ENCODE measurements around the gene LTBR.
"Not testable (repeated sequence)": the region's sequence is repeated elsewhere in the genome, so short reads cannot be mapped to it uniquely, and the experiment has no call there.

LTBR gene

GRCh38 chr12:6426882-6427671, 43.1 kb downstream of the LTBR start:
- no peaks in the 10 kb centered on the region for H3K36me3 ChIP-seq (ENCODE audit: control insufficient read depth in 2 of 2, insufficient read depth in 1 of 2, low read length in 2 of 2)
- H3K27ac ChIP-seq (ENCODE audit: extremely low read depth, low read depth, low read length), result no peak overlapping the region
- 0 out of 2 replicates have a peak, but pooled peaks cover 4% of the 10 kb centered on the region for H3K4me1 ChIP-seq (ENCODE audit: control insufficient read depth, insufficient read depth, low read length)
- POLR2A ChIA-PET, result interaction anchor here (0.7 kb wide), 1 partner anchor 636 kb away, joined by 3 read pairs; no protein-coding TSS in a partner anchor
- no peak overlapping the region for H3K4me3 ChIP-seq (ENCODE audit: low read depth, low read length)
- CTCF ChIA-PET, result interaction anchor here (0.7 to 5.6 kb wide), 5 partner anchors 35 to 261 kb away, joined by 3 to 73 read pairs (median 7); no protein-coding TSS in a partner anchor
- peak; percentile 69 for TF ChIP-seq ZFHX2 (tag by site-specific recombination; conservative IDR thresholded peaks at IDR 0.05)
- TF ChIP-seq MYNN (tag by site-specific recombination; IDR thresholded peaks at IDR 0.05; ENCODE audit: borderline replicate concordance), result 0 out of 2 replicates have a peak, but pooled peaks have one; percentile 56
- no peak for TF ChIP-seq KLF17 (tag by site-specific recombination; IDR thresholded peaks at IDR 0.05)
- no peak for TF ChIP-seq BCL11B (tag by site-specific recombination; IDR thresholded peaks at IDR 0.05; ENCODE audit: low read depth)
- no peaks in the 10 kb centered on the region for H3K9me3 ChIP-seq (ENCODE audit: control insufficient read depth, insufficient read depth, low read depth, low read length)

GRCh38 chr12:6427796-6428195, 43.8 kb downstream of the LTBR start:
- POLR2A ChIA-PET, result interaction anchor here (0.7 kb wide), 1 partner anchor 637 kb away, joined by 3 read pairs; no protein-coding TSS in a partner anchor
- not testable (repeated sequence) for H3K9me3 ChIP-seq (ENCODE audit: control insufficient read depth, insufficient read depth, low read depth, low read length); H3K36me3 ChIP-seq (ENCODE audit: control insufficient read depth in 2 of 2, insufficient read depth in 1 of 2, low read length in 2 of 2); H3K27ac ChIP-seq (ENCODE audit: extremely low read depth, low read depth, low read length); H3K4me3 ChIP-seq (ENCODE audit: low read depth, low read length); H3K4me1 ChIP-seq (ENCODE audit: control insufficient read depth, insufficient read depth, low read length)
- 0 out of 2 replicates have a peak, but pooled peaks have one; percentile 23 for TF ChIP-seq ZNF121 (tag by site-specific recombination; IDR thresholded peaks at IDR 0.05)
- CTCF ChIA-PET, result interaction anchor here (1.6 kb wide), 1 partner anchor 101 kb away, joined by 7 read pairs; no protein-coding TSS in a partner anchor

GRCh38 chr12:6428326-6428725, 44.4 kb downstream of the LTBR start:
- TF ChIP-seq ZNF23 (tag by site-specific recombination; IDR thresholded peaks at IDR 0.05; ENCODE audit: borderline replicate concordance) (no peak), GFI1B (tag by site-specific recombination; IDR thresholded peaks at IDR 0.05) (no peak), ZSCAN16 (tag by site-specific recombination; IDR thresholded peaks at IDR 0.05) (no peak), ZBTB10 (tag by site-specific recombination; IDR thresholded peaks at IDR 0.05) (no peak), SP2 (tag by site-specific recombination; IDR thresholded peaks at IDR 0.05) (no peak), ZNF701 (tag by site-specific recombination; IDR thresholded peaks at IDR 0.05) (no peak), ZNF280C (tag by site-specific recombination; IDR thresholded peaks at IDR 0.05) (no peak), ZXDB (tag by site-specific recombination; IDR thresholded peaks at IDR 0.05) (no peak)
- Histone ChIP-seq H3K4me1 (ENCODE audit: control insufficient read depth, insufficient read depth, low read length) (0 out of 2 replicates have a peak, but pooled peaks cover 4% of the 10 kb centered on the region), H3K4me3 (ENCODE audit: low read depth, low read length) (no peak overlapping the region), H3K27ac (ENCODE audit: extremely low read depth, low read depth, low read length) (no peak overlapping the region), H3K36me3 (ENCODE audit: control insufficient read depth in 2 of 2, insufficient read depth in 1 of 2, low read length in 2 of 2) (no peaks in the 10 kb centered on the region), H3K9me3 (ENCODE audit: control insufficient read depth, insufficient read depth, low read depth, low read length) (no peaks in the 10 kb centered on the region)
- ChIA-PET CTCF (interaction anchor here (0.6 to 1.6 kb wide), 2 partner anchors 78 to 102 kb away, joined by 3 to 7 read pairs; no protein-coding TSS in a partner anchor), POLR2A (interaction anchor here (0.7 kb wide), 1 partner anchor 107 kb away, joined by 3 read pairs; no protein-coding TSS in a partner anchor)
